Endothelial cell of umbilical vein (primary cell): ENCODE measurements around the gene UBXN1. TPM values are rescaled to one million over a fixed set of nuclear protein-coding genes. Genes with fewer than 3 reads are reported as not detected.
A peak's percentile ranks its signal among the peaks of the same experiment; 100 is the strongest.

Experiments
- BruUV-seq: library from RNA; stranded (reverse); fragments of 400-500 nt; replicated peaks from 2 replicates; lab custom pipeline; 2021; lab: Mats Ljungman, UMichigan
- CTCF ChIA-PET: fragments of 300-600, 350-600 bp; sonication (Branson Sonifier 250); formaldehyde crosslinking; loops from one replicate; lab custom pipeline; 2021; ENCODE audit warnings: antibody characterized with exemption, inconsistent platforms; lab: Charles Lee
- POLR2A ChIA-PET: fragments of 300-600, 350-600 bp; sonication (Branson Sonifier 250); formaldehyde crosslinking; loops from one replicate; lab custom pipeline; 2021; ENCODE audit warnings: antibody characterized with exemption, inconsistent platforms; lab: Charles Lee
- DNase-seq: peaks from one replicate; pipeline ENCODE4 v3.0.0-alpha.2; 2011; ENCODE audit warnings: low read depth, low spot score
- FAIRE-seq: peaks from 2 replicates; lab custom pipeline; 2011; peaks lifted over from hg19 to GRCh38; lab: Jason Lieb, UNC
- H2AFZ ChIP-seq: 2 replicates; pipeline ENCODE4 v1.6.0; 2012; ENCODE audit warnings: low read depth, low read length, control low read depth, inconsistent platforms
- H3K27ac ChIP-seq: 2 replicates; pipeline ENCODE4 v1.5.1; 2011; ENCODE audit warnings: low read depth, mild to moderate bottlenecking, control low read depth, low read length, moderate library complexity; ENCODE audit not compliant: insufficient read depth
- H3K27me3 ChIP-seq, 2 experiments: 2 replicates each; pipeline versions ENCODE4 v1.6.0 to v1.6.1; 2011; ENCODE audit warnings: low read length in 2 of 2, mixed read lengths in 1 of 2; ENCODE audit not compliant: control insufficient read depth in 2 of 2, insufficient read depth in 2 of 2
- H3K36me3 ChIP-seq, 2 experiments: 2 replicates in 1 of 2; 3 replicates in 1 of 2; pipeline ENCODE4 v1.5.1; 2011; ENCODE audit warnings: low read length in 2 of 2, mild to moderate bottlenecking in 1 of 2, moderate library complexity in 1 of 2; ENCODE audit not compliant: control insufficient read depth in 2 of 2, insufficient read depth in 2 of 2; ENCODE audit errors: extremely low read depth in 1 of 2
- H3K4me1 ChIP-seq: 3 replicates; pipeline ENCODE4 v1.5.1; 2011; ENCODE audit warnings: mild to moderate bottlenecking, low read length; ENCODE audit not compliant: control insufficient read depth, insufficient read depth; ENCODE audit errors: extremely low read depth
- H3K4me2 ChIP-seq: 2 replicates; pipeline ENCODE4 v1.6.1; 2011; ENCODE audit warnings: low read length, control low read depth, mixed read lengths; ENCODE audit not compliant: insufficient read depth
- H3K4me3 ChIP-seq, 3 experiments: fragments of 200-600 bp in 1 of 3; sonication (generic), shearing (Covaris generic) in 1 of 3; replicated peaks in 1 of 3; 2 replicates each; pipeline ENCODE4 v1.5.1; 2011 to 2016; ENCODE audit warnings: control low read depth in 3 of 3, low read length in 3 of 3, mild to moderate bottlenecking in 2 of 3, inconsistent platforms in 1 of 3, low read depth in 1 of 3, moderate library complexity in 1 of 3; ENCODE audit not compliant: insufficient read depth in 1 of 3
- H3K79me2 ChIP-seq: 2 replicates; pipeline ENCODE4 v1.6.0; 2012; ENCODE audit warnings: low read length, inconsistent platforms; ENCODE audit not compliant: control insufficient read depth, insufficient read depth
- H3K9ac ChIP-seq: replicated peaks from 2 replicates; pipeline ENCODE3; 2011; ENCODE audit warnings: low read length, control low read depth; ENCODE audit not compliant: insufficient read depth; ENCODE audit errors: extremely low read depth
- H3K9me1 ChIP-seq: replicated peaks from 3 replicates; pipeline ENCODE4 v1.6.0; 2011; ENCODE audit warnings: mild to moderate bottlenecking, low read length; ENCODE audit not compliant: control insufficient read depth, insufficient read depth; ENCODE audit errors: extremely low read depth
- H3K9me3 ChIP-seq: replicated peaks from 2 replicates; pipeline ENCODE4 v1.5.1; 2012; ENCODE audit warnings: low read length, inconsistent platforms; ENCODE audit not compliant: control insufficient read depth, insufficient read depth
- H4K20me1 ChIP-seq: replicated peaks from 2 replicates; pipeline ENCODE3; 2011; ENCODE audit warnings: mild to moderate bottlenecking, low read length; ENCODE audit not compliant: control insufficient read depth, insufficient read depth; ENCODE audit errors: extremely low read depth
- EZH2 ChIP-seq: IDR thresholded peaks from 2 replicates; pipeline ENCODE4 v1.6.1; 2012; ENCODE audit warnings: borderline replicate concordance, low read depth, mild to moderate bottlenecking, moderate library complexity, low read length, inconsistent platforms; ENCODE audit not compliant: severe bottlenecking
- FOS ChIP-seq: IDR thresholded peaks from 2 replicates; pipeline ENCODE4 v1.6.1; 2011; ENCODE audit warnings: mild to moderate bottlenecking, low read length, moderate library complexity, borderline replicate concordance; ENCODE audit not compliant: insufficient read depth
- GATA2 ChIP-seq: IDR thresholded peaks from 2 replicates; pipeline ENCODE4 v1.7.0; 2011; ENCODE audit warnings: low read depth, mild to moderate bottlenecking, moderate library complexity, mixed read lengths, low read length; ENCODE audit not compliant: insufficient read length, insufficient read depth
- JUN ChIP-seq: IDR thresholded peaks from 2 replicates; pipeline ENCODE4 v1.6.1; 2011; ENCODE audit warnings: borderline replicate concordance, low read depth; ENCODE audit not compliant: insufficient read length, insufficient read depth
- MYC ChIP-seq: IDR thresholded peaks from one replicate; pipeline ENCODE4 v1.6.1; 2011; ENCODE audit warnings: mild to moderate bottlenecking, low read depth, low read length
- POLR2A ChIP-seq: IDR thresholded peaks from 2 replicates; pipeline ENCODE4 v1.6.1; 2012; ENCODE audit warnings: low read depth, mild to moderate bottlenecking, control low read depth, low read length
- POLR2AphosphoS5 ChIP-seq: IDR thresholded peaks from 2 replicates; pipeline ENCODE4 v1.6.1; 2012; ENCODE audit warnings: low read depth, mild to moderate bottlenecking, control low read depth, low read length, moderate library complexity; ENCODE audit not compliant: insufficient read depth
- dilution Hi-C: fragments of 300-500 bp; cut with MboI; formaldehyde crosslinking; loops from one replicate; pipeline ENCODE4 v1.15.0; 2019; ENCODE audit warnings: low sequenced_read_pairs; ENCODE audit not compliant: extremely low pct_ligation_motif_present
- intact Hi-C: fragments of 100-400 bp; cut with micrococcal nuclease; formaldehyde crosslinking; loops from one replicate; pipeline ENCODE4 v1.10.0; 2022
- polyA plus RNA-seq, 4 experiments: library from polyadenylated mRNA; depleted of rRNA in 3 of 4; stranded (reverse) in 3 of 4; unstranded in 1 of 4; fragments of >200 nt; gene quantifications; 2 replicates each; pipeline versions ENCODE4 v1.2.1 to v1.2.3, GENCODE V29; 2011 to 2012; ENCODE audit warnings: missing spikeins in 1 of 4
- total RNA-seq: library from RNA; stranded (reverse); gene quantifications from 2 replicates; pipeline ENCODE4 v1.2.3, GENCODE V29; 2021
- TF ChIP-seq, protein P1 (sequence below), 2 donors: IDR thresholded peaks; 1 replicate in 1 of 2; 2 replicates in 1 of 2; pipeline ENCODE4 v1.5.1; 2011; ENCODE audit warnings: low read length in 2 of 2, mild to moderate bottlenecking in 2 of 2, moderate library complexity in 2 of 2, control low read depth in 1 of 2, inconsistent platforms in 1 of 2, low read depth in 1 of 2; ENCODE audit not compliant: insufficient read depth in 1 of 2; ENCODE audit errors: extremely low read depth in 1 of 2
- TF ChIP-seq, protein P2 (sequence below): IDR thresholded peaks from 2 replicates; pipeline ENCODE4 v1.6.1; 2011; ENCODE audit not compliant: insufficient read depth, insufficient read length

UBXN1 gene
- total and polyA plus RNA-seq, 2 donors (not counting 3 experiments of a cell fraction or from before 2014, with no cell fraction given): 113 to 114 TPM

DNA sequence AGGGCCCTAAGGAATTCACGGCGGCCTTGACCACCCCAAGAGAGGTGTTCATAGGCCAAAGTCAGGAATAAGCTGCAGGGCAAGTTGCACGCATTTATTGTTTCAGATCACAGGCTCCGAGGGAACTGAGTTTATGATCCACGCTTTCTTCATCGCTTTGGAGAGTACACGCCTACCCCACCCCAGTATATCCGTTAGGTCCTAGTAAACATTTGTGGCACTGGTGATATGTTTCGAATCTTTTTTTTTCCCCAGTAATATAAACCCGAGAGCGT lies 33.3 kb downstream of the UBXN1 start:
- peaks cover 11% of the 10 kb centered on the region for H3K4me1 ChIP-seq
- FAIRE-seq (peak; percentile 73), DNase-seq (no peak)
- dilution Hi-C loops (no loop called here), intact Hi-C loops (no loop called here)
- H3K27ac ChIP-seq: peak overlapping the region; percentile 80
- ChIA-PET POLR2A (interaction anchor here (0.7 to 2.7 kb wide), 6 partner anchors 19 to 1764 kb away, joined by 3 to 41 read pairs (median 4); partner anchors contain the start of genes B3GAT3, C11orf98, CSKMT and EEF1G), CTCF (interaction anchor here (1.0 to 1.5 kb wide), 3 partner anchors 34 to 49 kb away, joined by 3 to 4 read pairs (median 4); no protein-coding TSS in a partner anchor)
- no TSS peak for BruUV-seq
- H2AFZ ChIP-seq: no peak overlapping the region
- no peaks in the 10 kb centered on the region for H3K9me3 ChIP-seq
- peak overlapping the region; percentile 92 for H3K9ac ChIP-seq
- H3K4me3 ChIP-seq: peak overlapping the region; percentile 62 to 87 (median 65)
- TF ChIP-seq POLR2AphosphoS5: no peak
- H3K79me2 ChIP-seq: peaks cover 40% of the 10 kb centered on the region
- peak overlapping the region; percentile 53 for H3K4me2 ChIP-seq
- no peaks in the 10 kb centered on the region for H4K20me1 ChIP-seq
- no peaks in the 10 kb centered on the region for H3K9me1 ChIP-seq
- H3K36me3 ChIP-seq: peaks cover 15 to 25% of the 10 kb centered on the region in 2 experiments
- no peaks in the 10 kb centered on the region for H3K27me3 ChIP-seq

DNA sequence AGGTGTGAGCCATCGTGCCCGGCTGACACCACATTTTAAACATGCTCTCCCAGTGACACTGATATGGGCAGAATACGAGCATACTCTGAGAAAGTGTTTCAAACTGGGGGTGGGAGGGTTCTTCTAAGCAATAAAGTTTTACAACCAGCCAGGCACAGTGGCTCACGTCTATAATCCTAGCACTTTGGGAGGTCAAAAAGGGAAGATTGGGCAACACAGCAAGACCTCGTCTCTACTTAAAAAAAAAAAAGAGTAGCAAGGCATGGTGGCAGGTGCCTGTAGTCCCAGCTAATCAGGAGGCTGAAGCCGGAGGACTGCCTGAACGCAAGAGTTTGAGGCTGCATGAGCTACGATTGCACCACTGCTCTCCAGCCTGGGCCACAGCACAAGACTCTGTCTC lies 34.7 kb downstream of the UBXN1 start:
- BruUV-seq: no TSS peak
- FAIRE-seq: no peak

More for the DNA sequence above, 34.7 kb downstream of the UBXN1 start:
- ChIA-PET POLR2A (interaction anchor here (0.7 to 2.7 kb wide), 3 partner anchors 9 to 1617 kb away, joined by 3 to 41 read pairs (median 3); partner anchors contain the start of genes C11orf98, CSKMT and INTS5), CTCF (no interaction called here)
- no peak overlapping the region for H3K4me3 ChIP-seq
- TF ChIP-seq, protein P1, sequence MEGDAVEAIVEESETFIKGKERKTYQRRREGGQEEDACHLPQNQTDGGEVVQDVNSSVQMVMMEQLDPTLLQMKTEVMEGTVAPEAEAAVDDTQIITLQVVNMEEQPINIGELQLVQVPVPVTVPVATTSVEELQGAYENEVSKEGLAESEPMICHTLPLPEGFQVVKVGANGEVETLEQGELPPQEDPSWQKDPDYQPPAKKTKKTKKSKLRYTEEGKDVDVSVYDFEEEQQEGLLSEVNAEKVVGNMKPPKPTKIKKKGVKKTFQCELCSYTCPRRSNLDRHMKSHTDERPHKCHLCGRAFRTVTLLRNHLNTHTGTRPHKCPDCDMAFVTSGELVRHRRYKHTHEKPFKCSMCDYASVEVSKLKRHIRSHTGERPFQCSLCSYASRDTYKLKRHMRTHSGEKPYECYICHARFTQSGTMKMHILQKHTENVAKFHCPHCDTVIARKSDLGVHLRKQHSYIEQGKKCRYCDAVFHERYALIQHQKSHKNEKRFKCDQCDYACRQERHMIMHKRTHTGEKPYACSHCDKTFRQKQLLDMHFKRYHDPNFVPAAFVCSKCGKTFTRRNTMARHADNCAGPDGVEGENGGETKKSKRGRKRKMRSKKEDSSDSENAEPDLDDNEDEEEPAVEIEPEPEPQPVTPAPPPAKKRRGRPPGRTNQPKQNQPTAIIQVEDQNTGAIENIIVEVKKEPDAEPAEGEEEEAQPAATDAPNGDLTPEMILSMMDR (IDR thresholded peaks at IDR 0.05; ENCODE audit: extremely low read depth in 1 of 2, insufficient read depth in 1 of 2, low read depth in 1 of 2, low read length in 2 of 2): no peak
- no peak for TF ChIP-seq MYC
- TF ChIP-seq POLR2AphosphoS5: no peak
- no peak for TF ChIP-seq POLR2A
- TF ChIP-seq, protein P2, sequence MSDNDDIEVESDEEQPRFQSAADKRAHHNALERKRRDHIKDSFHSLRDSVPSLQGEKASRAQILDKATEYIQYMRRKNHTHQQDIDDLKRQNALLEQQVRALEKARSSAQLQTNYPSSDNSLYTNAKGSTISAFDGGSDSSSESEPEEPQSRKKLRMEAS: no peak
- TF ChIP-seq JUN: no peak
- no peak for TF ChIP-seq EZH2
- no peak for TF ChIP-seq FOS
- no peak for TF ChIP-seq GATA2
- no peak overlapping the region for H3K27ac ChIP-seq
- intact Hi-C loops: no loop called here
- H3K36me3 ChIP-seq: peaks cover 13 to 23% of the 10 kb centered on the region in 2 experiments
- H3K9me1 ChIP-seq: no peaks in the 10 kb centered on the region
- peaks cover 11% of the 10 kb centered on the region for H3K4me1 ChIP-seq
- dilution Hi-C loops: no loop called here
- peaks cover 39% of the 10 kb centered on the region for H3K79me2 ChIP-seq
- H4K20me1 ChIP-seq: no peaks in the 10 kb centered on the region
- H3K9me3 ChIP-seq: no peaks in the 10 kb centered on the region
- no peaks in the 10 kb centered on the region for H3K27me3 ChIP-seq
- H2AFZ ChIP-seq: no peak overlapping the region
- DNase-seq: no peak
- H3K9ac ChIP-seq: no peak overlapping the region
- H3K4me2 ChIP-seq: no peak overlapping the region
